HCT116 (cell line): ENCODE results near the gene IL17A. TPM values are rescaled to one million over a fixed set of nuclear protein-coding genes. Genes with fewer than 3 reads are reported as not detected.

Experiments
- ATAC-seq: fragments of 200-7000 bp; cut with Tn5 transposase; 2 replicates; pipeline ENCODE4 v1.9.1; 2020; ENCODE audit warnings: mild to moderate bottlenecking, moderate library complexity
- BruUV-seq: library from RNA; stranded (reverse); fragments of 400-500 nt; replicated peaks from 2 replicates; lab custom pipeline; 2021; lab: Mats Ljungman, UMichigan
- CTCF ChIA-PET: fragments of 300-600 bp; sonication (Branson Sonifier 250); formaldehyde crosslinking; loops from one replicate; lab custom pipeline; 2021; ENCODE audit warnings: antibody characterized with exemption; lab: Charles Lee
- POLR2A ChIA-PET: fragments of 300-600, 350-600 bp; sonication (Branson Sonifier 250); formaldehyde crosslinking; loops from one replicate; lab custom pipeline; 2021; ENCODE audit warnings: antibody characterized with exemption; lab: Charles Lee
- RAD21 ChIA-PET, 2 experiments: fragments of 300-600 bp; sonication (Branson Sonifier 250); formaldehyde crosslinking; loops; one replicate each; lab custom pipeline; 2023; ENCODE audit warnings: low total read pairs in 2 of 2; ENCODE audit not compliant: uncharacterized antibody in 2 of 2, unreplicated experiment in 2 of 2, low non-redundant PET in 1 of 2; lab: Charles Lee
- DNase-seq: peaks from one replicate; pipeline ENCODE4 v3.0.0-alpha.2; 2010; ENCODE audit warnings: low read depth, low spot score
- H2AFZ ChIP-seq: fragments of 200-600 bp; shearing (Covaris generic), sonication (generic); 2 replicates; pipeline ENCODE4 v1.6.1; 2017; ENCODE audit warnings: low read depth, mixed run types, mixed read lengths, antibody characterized with exemption, low read length; ENCODE audit not compliant: poor library complexity, severe bottlenecking
- H3K27ac ChIP-seq: 2 replicates; pipeline ENCODE4 v1.5.1; 2012; ENCODE audit warnings: low read depth, low read length
- H3K27me3 ChIP-seq: fragments of 200-600 bp; sonication (generic); 2 replicates; pipeline ENCODE4 v1.6.1; 2016; ENCODE audit warnings: mixed run types, low read length, mixed read lengths; ENCODE audit not compliant: insufficient read depth
- H3K36me3 ChIP-seq, 2 experiments: fragments of 200-500 bp in 1 of 2; fragments of 200-600 bp in 1 of 2; sonication (Bioruptor generic) in 1 of 2; sonication (generic) in 1 of 2; 2 replicates each; pipeline versions ENCODE4 v1.5.1 to v1.6.1; 2014 to 2016; ENCODE audit warnings: low read length in 2 of 2, inconsistent platforms in 1 of 2, mixed read lengths in 1 of 2, mixed run types in 1 of 2; ENCODE audit not compliant: insufficient read depth in 2 of 2, control insufficient read depth in 1 of 2
- H3K4me1 ChIP-seq, 2 experiments: fragments of 200-600 bp in 1 of 2; sonication (generic) in 1 of 2; 2 replicates each; pipeline versions ENCODE4 v1.5.1 to v1.6.1; 2012 to 2017; ENCODE audit warnings: low read length in 2 of 2, inconsistent platforms in 1 of 2, mild to moderate bottlenecking in 1 of 2, mixed read lengths in 1 of 2, mixed run types in 1 of 2, moderate library complexity in 1 of 2; ENCODE audit not compliant: insufficient read depth in 2 of 2, control insufficient read depth in 1 of 2
- H3K4me2 ChIP-seq: fragments of 200-600 bp; sonication (generic); 2 replicates; pipeline ENCODE4 v1.6.1; 2017; ENCODE audit warnings: mixed run types, low read length, mixed read lengths
- H3K4me3 ChIP-seq, 2 experiments: fragments of 200-600 bp in 1 of 2; sonication (generic) in 1 of 2; replicated peaks in 1 of 2; 2 replicates each; pipeline ENCODE4 v1.5.1; 2011 to 2016; ENCODE audit warnings: low read length in 2 of 2, control low read depth in 1 of 2, low read depth in 1 of 2, mild to moderate bottlenecking in 1 of 2, mixed read lengths in 1 of 2, mixed run types in 1 of 2
- H3K79me2 ChIP-seq: fragments of 200-600 bp; sonication (generic); 2 replicates; pipeline ENCODE4 v1.6.1; 2017; ENCODE audit warnings: mild to moderate bottlenecking, mixed run types, low read length, moderate library complexity, mixed read lengths; ENCODE audit not compliant: insufficient read depth
- H3K9ac ChIP-seq: fragments of 200-600 bp; sonication (generic); 2 replicates; pipeline ENCODE4 v1.6.1; 2016; ENCODE audit warnings: low read length, mixed read lengths
- H3K9me2 ChIP-seq: fragments of 200-600 bp; sonication (generic), shearing (Covaris generic); 2 replicates; pipeline ENCODE4 v1.6.1; 2017; ENCODE audit warnings: mixed run types, mild to moderate bottlenecking, moderate library complexity; ENCODE audit not compliant: insufficient read depth
- H3K9me3 ChIP-seq, 2 experiments: fragments of 200-500 bp in 1 of 2; fragments of 200-600 bp in 1 of 2; sonication (Bioruptor generic) in 1 of 2; sonication (generic) in 1 of 2; 2 replicates each; pipeline ENCODE4 v1.6.1; 2014 to 2017; ENCODE audit warnings: low read length in 2 of 2, mixed read lengths in 2 of 2, inconsistent platforms in 1 of 2, low read depth in 1 of 2, mild to moderate bottlenecking in 1 of 2, mixed run types in 1 of 2, moderate library complexity in 1 of 2; ENCODE audit not compliant: control insufficient read depth in 1 of 2, insufficient read depth in 1 of 2
- H4K20me1 ChIP-seq: fragments of 200-600 bp; sonication (generic), shearing (Covaris generic); 2 replicates; pipeline ENCODE4 v1.6.1; 2017; ENCODE audit warnings: mixed run types, mild to moderate bottlenecking, moderate library complexity; ENCODE audit not compliant: insufficient read depth
- ATF3 ChIP-seq: IDR thresholded peaks from 2 replicates; pipeline ENCODE4 v1.6.1; 2012
- CEBPB ChIP-seq: IDR thresholded peaks from 2 replicates; pipeline ENCODE4 v1.6.1; 2012; ENCODE audit warnings: low read depth
- REST ChIP-seq: IDR thresholded peaks from 2 replicates; pipeline ENCODE4 v1.6.1; 2012; ENCODE audit warnings: low read depth
- SIN3A ChIP-seq: IDR thresholded peaks from 2 replicates; pipeline ENCODE4 v1.6.1; 2012; ENCODE audit warnings: low read depth
- ZNF274 ChIP-seq: fragments of 200-500 bp; sonication (Bioruptor generic); IDR thresholded peaks from 2 replicates; pipeline ENCODE4 v1.6.1; 2014; ENCODE audit warnings: mild to moderate bottlenecking, low read depth, low read length, inconsistent platforms
- intact Hi-C: fragments of 100-400 bp; cut with micrococcal nuclease; formaldehyde crosslinking; loops from 2 replicates; pipeline ENCODE4 v1.10.0; 2022
- total RNA-seq: library from RNA; stranded (reverse); gene quantifications from one replicate; pipeline ENCODE4 v1.2.1, GENCODE V29; 2021; ENCODE audit not compliant: unreplicated experiment

IL17A gene
- total RNA-seq, 1 experiment from 2014 or later, result not detected

- no peak for TF ChIP-seq ZNF274
- no peak for TF ChIP-seq CEBPB
- TF ChIP-seq SIN3A, result no peak
Observed at GRCh38 chr6:52144196-52145076, 41.7 kb upstream of the IL17A start (continued).

GRCh38 chr6:52146851-52147445, 39.2 kb upstream of the IL17A start:
- Histone ChIP-seq H3K4me2 (no peak overlapping the region), H3K9ac (no peak overlapping the region), H2AFZ (no peak overlapping the region), H3K9me3 (no peaks in the 10 kb centered on the region), H3K9me2 (no peaks in the 10 kb centered on the region), H3K27me3 (peaks cover 69% of the 10 kb centered on the region), H3K27ac (no peak overlapping the region), H3K4me3 (no peak overlapping the region), H3K79me2 (no peaks in the 10 kb centered on the region), H4K20me1 (no peaks in the 10 kb centered on the region), H3K4me1 (no peaks in the 10 kb centered on the region), H3K36me3 (no peaks in the 10 kb centered on the region)
- 0 out of 2 replicates have a peak, but pooled peaks have one; percentile 46 for ATAC-seq
- ChIA-PET CTCF (no interaction called here), POLR2A (no interaction called here), RAD21 (no interaction called here)
- intact Hi-C loops, result no loop called here
- TF ChIP-seq REST (peak; percentile 42), ATF3 (no peak)
- no peak for DNase-seq
- BruUV-seq, result no TSS peak
